Measurements from ENCODE around the gene SUSD3.

DNA sequence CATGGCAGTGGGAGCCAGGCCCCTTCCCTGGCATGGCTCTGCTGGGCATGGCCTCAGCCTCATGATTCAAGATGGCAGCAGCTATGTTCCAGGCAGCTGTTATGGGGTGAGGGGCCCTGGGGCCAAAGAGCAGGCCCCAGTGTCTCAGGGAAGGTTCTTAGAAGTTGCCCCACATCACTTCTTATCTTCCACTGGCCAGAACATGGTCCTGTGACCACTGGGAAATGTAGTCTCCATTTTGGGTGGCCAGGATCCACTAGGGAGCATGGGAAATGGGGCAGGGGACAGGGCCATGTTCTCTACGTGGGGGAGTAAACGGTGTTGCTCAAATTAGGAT, 18.3 kb downstream of the SUSD3 start:
- TF ChIP-seq, protein P1, sequence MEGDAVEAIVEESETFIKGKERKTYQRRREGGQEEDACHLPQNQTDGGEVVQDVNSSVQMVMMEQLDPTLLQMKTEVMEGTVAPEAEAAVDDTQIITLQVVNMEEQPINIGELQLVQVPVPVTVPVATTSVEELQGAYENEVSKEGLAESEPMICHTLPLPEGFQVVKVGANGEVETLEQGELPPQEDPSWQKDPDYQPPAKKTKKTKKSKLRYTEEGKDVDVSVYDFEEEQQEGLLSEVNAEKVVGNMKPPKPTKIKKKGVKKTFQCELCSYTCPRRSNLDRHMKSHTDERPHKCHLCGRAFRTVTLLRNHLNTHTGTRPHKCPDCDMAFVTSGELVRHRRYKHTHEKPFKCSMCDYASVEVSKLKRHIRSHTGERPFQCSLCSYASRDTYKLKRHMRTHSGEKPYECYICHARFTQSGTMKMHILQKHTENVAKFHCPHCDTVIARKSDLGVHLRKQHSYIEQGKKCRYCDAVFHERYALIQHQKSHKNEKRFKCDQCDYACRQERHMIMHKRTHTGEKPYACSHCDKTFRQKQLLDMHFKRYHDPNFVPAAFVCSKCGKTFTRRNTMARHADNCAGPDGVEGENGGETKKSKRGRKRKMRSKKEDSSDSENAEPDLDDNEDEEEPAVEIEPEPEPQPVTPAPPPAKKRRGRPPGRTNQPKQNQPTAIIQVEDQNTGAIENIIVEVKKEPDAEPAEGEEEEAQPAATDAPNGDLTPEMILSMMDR (IDR thresholded peaks at IDR 0.05; ENCODE audit: borderline replicate concordance, extremely low read depth, low read length, poor library complexity, severe bottlenecking): no peak
- TF ChIP-seq EZH2 (IDR thresholded peaks at IDR 0.05; ENCODE audit: borderline replicate concordance, low read depth, low read length, severe bottlenecking): no peak
